NCI-H69 (cell line): Measurements from ENCODE around the gene CELF4.

Experiments used
- DNase-seq: peaks from one replicate; lab custom pipeline; 2025; lab: John Stamatoyannopoulos, UW

CELF4 gene

GRCh38 chr18:37442477-37442876, 123.1 kb downstream of the CELF4 start:
- peak; percentile 89 for DNase-seq

DNA sequence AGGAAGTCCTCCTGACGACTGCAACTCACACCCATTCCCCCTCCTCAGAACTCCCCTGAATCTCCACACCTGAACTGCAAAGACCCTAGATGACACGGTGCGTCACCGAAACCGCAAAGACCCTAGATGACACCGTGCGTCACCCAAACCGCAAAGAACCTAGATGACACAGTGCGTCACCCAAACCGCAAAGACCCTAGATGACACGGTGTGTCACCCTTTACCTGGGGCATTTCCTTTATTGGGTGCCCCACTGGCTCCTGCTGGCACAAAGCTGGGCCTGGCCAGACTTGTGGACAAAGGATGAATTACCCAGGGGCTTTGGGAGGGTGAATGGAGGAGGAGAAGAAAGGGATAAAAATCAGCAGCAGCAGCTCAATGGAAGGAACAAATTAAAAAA, 123.8 kb downstream of the CELF4 start:
- peak; percentile 88 for DNase-seq

DNA sequence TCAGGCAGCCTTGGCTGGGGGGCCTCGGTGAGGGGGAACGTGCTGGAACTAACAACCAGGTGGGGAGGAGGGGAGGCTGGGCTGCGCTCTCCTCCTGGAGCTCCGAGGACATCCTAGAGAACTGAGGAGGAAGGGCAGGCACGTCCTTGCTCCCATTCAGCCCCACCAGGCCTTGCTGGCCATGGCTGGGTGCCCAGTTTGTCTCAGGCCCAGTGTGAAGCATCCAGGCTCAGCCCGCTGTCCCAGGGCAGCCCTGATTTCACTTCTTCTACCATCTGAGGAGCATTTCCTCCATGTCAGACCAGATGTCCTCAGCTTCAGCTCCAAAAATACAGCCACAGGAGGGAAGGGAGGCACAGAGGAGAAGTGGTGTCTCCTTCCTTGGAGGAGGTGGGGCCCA, 125.4 kb downstream of the CELF4 start:
- DNase-seq, result no peak

- peak; percentile 97 for DNase-seq
Observed at GRCh38 chr18:37438417-37439180, 127.0 kb downstream of the CELF4 start.

GRCh38 chr18:37435996-37436395, 129.6 kb downstream of the CELF4 start:
- DNase-seq, result peak; percentile 54

DNA sequence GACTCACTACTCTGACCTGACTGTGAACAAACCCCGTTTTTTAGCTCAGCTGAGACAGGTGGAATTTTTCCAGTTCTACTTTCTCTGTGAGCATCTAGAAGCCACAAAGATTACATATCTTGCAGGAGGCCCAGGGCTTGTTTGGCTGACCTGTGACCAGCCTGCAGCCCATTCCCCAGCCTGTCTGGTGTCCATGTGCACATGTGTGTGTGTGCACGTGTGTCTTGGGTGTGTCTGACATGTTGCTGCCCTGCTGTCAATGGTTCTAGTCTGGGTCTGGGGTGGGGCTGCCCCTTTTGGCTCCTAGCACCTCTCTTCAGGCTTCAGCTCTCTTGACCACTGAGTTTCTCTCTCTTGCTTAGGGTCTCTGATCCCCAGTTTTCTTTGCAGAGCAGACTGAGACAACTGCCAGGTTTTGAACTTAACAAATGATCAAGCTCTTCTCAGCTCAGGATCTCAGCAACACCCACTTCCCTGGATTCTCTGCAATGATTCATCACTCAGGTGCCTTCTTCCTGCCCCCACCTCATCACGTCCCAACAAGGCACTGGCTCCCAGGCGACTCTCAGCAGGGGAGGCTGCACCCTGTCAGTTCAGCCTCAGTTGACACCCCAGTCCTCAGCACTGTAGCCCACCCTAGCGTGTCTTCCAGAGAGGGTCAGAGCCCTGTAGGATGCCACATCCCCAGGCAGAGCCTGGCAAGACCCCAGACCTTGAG, 130.3 kb downstream of the CELF4 start:
- no peak for DNase-seq

- no peak for DNase-seq
Observed at GRCh38 chr18:37434161-37434860, 131.3 kb downstream of the CELF4 start.

- DNase-seq, result peak; percentile 30
Observed at GRCh38 chr18:37432436-37433195, 133.0 kb downstream of the CELF4 start.

- DNase-seq, result peak; percentile 85
Observed at GRCh38 chr18:37430357-37431076, 135.1 kb downstream of the CELF4 start.

DNA sequence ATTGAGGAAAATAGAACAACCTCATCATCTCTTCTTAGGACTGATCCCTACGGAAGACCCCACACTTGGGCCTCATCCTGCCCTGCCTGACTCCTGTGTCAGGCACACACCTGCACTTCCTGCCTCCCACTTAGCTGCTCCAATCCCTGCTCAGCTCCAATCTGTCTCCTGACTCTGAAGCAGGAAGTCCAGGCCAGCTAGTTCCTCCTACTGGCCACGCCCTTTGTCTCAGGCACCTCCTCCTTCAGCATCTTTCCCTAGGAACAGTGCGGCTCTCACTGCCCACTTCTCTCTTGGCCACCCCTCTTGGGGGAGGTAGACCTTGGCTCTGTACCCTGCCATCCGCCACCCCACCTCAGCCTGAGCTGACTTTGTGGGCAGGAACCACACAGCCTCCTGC, 135.8 kb downstream of the CELF4 start:
- DNase-seq, result peak; percentile 87

DNA sequence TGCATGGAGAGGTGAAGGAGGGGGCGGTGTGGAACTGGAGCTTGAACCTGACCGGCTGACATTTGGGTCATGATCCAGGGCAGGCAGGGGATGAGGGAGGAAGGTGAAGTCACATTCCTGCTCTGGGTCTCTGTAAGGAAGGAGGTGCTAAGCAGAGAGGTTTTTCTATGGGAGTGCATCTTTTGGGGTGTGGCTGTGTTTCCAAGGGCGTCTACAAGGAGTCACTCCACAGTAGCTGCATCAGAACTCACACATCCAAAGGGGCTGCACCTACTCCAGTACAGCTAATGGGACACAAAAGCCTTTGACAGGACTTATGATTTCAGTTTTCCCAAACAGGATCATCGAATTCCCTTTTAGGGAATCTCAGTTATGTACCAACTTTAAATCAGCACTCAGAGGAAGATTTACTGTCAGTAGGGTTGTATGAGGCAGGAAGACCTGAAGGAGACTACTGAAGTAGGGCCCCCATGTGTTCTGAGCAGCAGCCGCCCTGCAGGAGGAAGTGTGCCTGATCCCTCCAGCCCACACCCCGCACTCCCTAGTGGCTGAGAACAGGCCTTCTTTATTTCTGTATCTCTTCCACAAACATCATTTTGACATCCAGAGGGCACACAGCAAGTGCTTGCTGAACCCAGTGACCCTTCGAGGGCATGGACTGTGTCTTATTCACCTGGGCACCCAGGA, 137.2 kb downstream of the CELF4 start:
- peak; percentile 35 for DNase-seq

DNA sequence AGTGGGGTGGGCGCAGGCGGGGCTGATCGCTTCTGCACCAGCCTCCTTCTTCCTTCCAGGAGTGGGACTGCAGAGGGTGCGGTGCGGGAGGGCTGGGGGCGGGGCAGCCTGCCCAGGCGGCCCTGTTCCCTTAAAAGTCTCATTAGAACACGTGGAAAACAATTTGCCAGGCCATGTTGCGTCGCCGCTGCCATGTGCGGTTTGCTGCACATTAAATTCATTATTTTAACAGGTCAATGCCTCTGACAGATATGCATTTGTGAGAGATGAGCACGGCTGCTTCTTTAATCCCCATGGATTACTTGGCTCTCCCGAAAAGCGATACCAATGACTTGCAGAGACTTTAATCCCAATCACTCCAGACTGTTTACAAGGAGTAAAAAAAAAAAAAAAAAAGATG, 139.0 kb downstream of the CELF4 start:
- no peak for DNase-seq

GRCh38 chr18:37425222-37425621, 140.4 kb downstream of the CELF4 start:
- DNase-seq, result peak; percentile 62

DNA sequence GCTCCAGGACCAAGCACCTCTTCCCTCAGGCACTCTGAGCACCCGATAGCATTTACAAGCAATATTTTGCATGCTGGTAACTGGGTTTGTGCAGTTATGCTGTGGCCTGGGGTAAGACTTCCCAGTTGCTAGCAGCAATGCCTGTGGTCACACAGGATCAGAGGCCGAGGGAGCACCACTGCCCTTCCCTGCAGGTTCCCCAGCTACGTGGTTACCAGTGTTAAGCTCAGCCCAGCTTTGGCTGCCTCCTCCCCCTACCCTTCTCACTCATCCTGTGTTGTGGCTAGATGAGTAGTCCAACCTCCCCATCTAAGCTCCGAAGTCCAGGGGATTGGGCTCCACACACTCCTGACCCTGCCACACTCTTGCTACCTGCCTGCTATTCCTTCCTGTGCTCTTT, 141.1 kb downstream of the CELF4 start:
- DNase-seq, result no peak

DNA sequence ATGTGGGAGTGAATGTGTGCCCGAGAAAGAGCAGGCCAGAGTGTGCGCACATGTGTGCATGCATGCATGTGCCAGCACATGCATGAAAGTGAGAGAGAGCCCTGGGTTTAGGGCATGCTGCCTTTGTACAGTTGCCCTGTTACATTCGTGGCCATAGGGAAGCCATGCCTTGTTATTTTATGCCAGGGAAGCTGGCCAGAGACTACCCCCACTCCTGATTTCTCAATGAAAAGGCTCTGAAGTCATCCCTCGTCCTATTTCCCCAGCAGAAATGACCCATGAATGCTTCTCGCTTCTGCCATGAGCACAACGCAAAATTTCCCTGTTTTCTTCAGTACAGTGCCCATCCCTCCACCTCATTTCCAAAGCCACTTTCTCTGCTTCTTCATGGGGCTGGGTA, 143.0 kb downstream of the CELF4 start:
- no peak for DNase-seq

- DNase-seq, result peak; percentile 35
Observed at GRCh38 chr18:37422116-37422515, 143.5 kb downstream of the CELF4 start.

GRCh38 chr18:37421341-37422077, 144.1 kb downstream of the CELF4 start:
- no peak for DNase-seq

DNA sequence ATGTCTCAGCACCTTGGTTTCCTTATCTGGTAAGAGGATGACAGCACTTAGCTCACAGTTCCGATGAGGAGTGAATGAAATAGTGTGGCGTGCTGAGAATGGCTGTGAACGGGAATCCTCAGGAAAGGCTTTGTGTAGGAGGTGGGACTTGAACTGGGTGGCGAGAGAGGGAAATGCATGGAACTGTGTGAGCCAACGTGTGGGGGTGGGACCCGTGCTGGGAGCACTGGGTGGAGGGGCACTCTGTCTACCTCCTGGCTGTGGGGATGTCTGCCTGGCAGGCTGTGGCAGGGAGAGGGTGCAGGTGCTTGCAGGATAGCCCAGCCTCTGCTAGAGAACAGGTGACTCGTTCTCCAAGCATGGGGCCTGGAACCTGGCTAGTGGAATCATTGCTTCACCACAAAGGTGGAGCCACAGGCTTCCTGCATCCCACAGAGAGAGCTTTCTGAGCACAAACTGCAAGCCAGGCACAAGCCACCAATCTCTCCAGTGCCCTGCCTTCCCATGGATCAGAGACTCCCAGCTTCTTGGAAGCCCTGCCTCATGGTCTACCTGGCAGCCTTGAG, 145.2 kb downstream of the CELF4 start:
- DNase-seq, result peak; percentile 33

GRCh38 chr18:37419866-37420265, 145.7 kb downstream of the CELF4 start:
- DNase-seq, result no peak

GRCh38 chr18:37419315-37419714, 146.3 kb downstream of the CELF4 start:
- no peak for DNase-seq
